Gastrocnemius medialis (tissue), 4 donors: ENCODE results near the gene TNNT3. TPM values are rescaled to one million over a fixed set of nuclear protein-coding genes. Genes with fewer than 3 reads are reported as not detected.

Source experiments
- ATAC-seq, 2 donors: fragments of 150-250 bp; one replicate each; pipeline ENCODE4 v1.9.1; 2016
- DNase-seq, 2 donors: peaks; one replicate each; pipeline ENCODE4 v3.0.0-alpha.2; 2019
- H3K27ac ChIP-seq, 4 donors: fragments of 200-600 bp; sonication (generic); 1 replicate in 1 of 4; 2 replicates in 3 of 4; pipeline ENCODE4 v1.5.1; 2016 to 2018; ENCODE audit warnings: mild to moderate bottlenecking in 2 of 4, moderate library complexity in 1 of 4
- H3K27me3 ChIP-seq, 3 donors: fragments of 200-600 bp; sonication (generic) in 2 of 3; 1 replicate in 1 of 3; 2 replicates in 2 of 3; pipeline versions ENCODE4 v1.5.1 to v1.6.0; 2016 to 2019; ENCODE audit warnings: mild to moderate bottlenecking in 1 of 3, moderate library complexity in 1 of 3
- H3K36me3 ChIP-seq, 2 donors: fragments of 200-600 bp; sonication (generic) in 1 of 2; one replicate each; pipeline ENCODE4 v1.5.1; 2017 to 2018
- H3K4me1 ChIP-seq, 2 donors: fragments of 200-600 bp; sonication (generic) in 1 of 2; one replicate each; pipeline ENCODE4 v1.5.1; 2016 to 2017; ENCODE audit warnings: mild to moderate bottlenecking in 2 of 2
- H3K4me3 ChIP-seq, 4 donors: fragments of 200-600 bp; sonication (generic) in 3 of 4; 1 replicate in 1 of 4; 2 replicates in 3 of 4; pipeline ENCODE4 v1.5.1; 2016 to 2019; ENCODE audit warnings: mild to moderate bottlenecking in 2 of 4
- H3K9me3 ChIP-seq, 3 donors: fragments of 200-600 bp; sonication (generic) in 2 of 3; 1 replicate in 1 of 3; 2 replicates in 2 of 3; pipeline ENCODE4 v1.5.1; 2016 to 2019
- POLR2A ChIP-seq, 2 donors: fragments of 450-650 bp; IDR thresholded peaks; one replicate each; pipeline ENCODE4 v1.6.1; 2017; ENCODE audit warnings: antibody characterized with exemption in 2 of 2, mild to moderate bottlenecking in 2 of 2, moderate library complexity in 2 of 2
- in situ Hi-C, 4 donors: fragments of 200-750 bp; cut with MboI; loops; one replicate each; pipeline versions ENCODE4 v1.15.0 to v1.8.0; 2017; ENCODE audit warnings: low sequenced_read_pairs in 4 of 4
- intact Hi-C: fragments of 100-400 bp; cut with DNase I; formaldehyde crosslinking; loops from one replicate; pipeline ENCODE4 v1.15.1; 2023; ENCODE audit warnings: low total_unique reads
- total RNA-seq, 4 donors: library from RNA; depleted of rRNA; stranded (reverse); fragments of >200 nt; gene quantifications; one replicate each; pipeline versions ENCODE4 v1.1.0 to v1.2.3, GENCODE V29; 2016
- TF ChIP-seq, protein P1 (sequence below), 5 experiments: fragments of 450-650 bp in 3 of 5; fragments of 200-600 bp in 2 of 5; sonication (generic) in 2 of 5; IDR thresholded peaks in 4 of 5; conservative IDR thresholded peaks in 1 of 5; 1 replicate in 4 of 5; 2 replicates in 1 of 5; pipeline ENCODE4 v1.5.1; 2016 to 2019; ENCODE audit warnings: antibody characterized with exemption in 5 of 5, mild to moderate bottlenecking in 3 of 5, moderate library complexity in 3 of 5

TNNT3 gene
- total RNA-seq, 4 donors from 2014 or later, result 1,260 to 3,441 (median 1,835) TPM

DNA sequence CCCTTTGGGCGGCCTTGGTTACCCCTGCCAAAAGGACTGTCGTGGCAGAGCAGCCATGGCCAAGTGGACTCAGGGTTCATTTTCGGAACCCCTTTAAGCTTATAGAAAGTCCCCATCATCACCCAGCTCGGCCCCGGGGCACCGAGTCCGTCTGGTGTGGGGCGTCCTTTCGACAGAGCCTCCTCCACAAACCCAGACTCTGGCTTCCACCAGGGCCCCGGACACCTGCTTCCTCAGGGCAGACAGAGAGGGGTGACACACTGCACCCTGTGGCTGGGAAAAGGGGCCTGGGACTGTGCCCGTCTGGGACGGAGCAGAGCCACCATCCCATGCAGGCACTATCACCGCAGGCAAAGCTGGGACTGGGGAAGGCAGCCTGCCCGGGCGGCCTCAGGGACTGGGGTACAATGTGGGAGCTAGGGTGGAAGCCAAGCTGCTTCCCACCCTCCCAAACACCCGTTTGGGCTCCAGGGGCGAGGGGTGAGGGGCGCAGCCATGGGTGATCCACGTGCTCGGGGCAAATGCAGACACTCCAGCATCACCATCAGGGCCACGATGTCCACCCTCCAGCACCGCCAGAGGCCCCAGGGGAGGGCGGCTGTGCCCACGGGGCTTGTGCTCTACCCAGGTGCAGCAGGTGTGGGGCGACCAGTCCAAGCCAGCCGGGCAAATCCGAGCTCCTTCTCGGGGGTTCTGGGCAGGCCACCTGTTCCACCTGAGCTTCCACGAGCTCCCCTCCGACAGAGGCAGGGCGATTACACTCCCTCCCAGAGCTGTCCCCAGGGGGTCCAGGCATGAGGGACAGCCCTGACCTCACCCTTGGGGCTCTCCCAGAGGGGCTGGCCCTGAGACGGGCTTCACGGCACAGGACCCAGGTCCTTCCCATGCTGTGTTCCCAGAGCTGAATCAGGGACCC is 15.9 kb downstream of the TNNT3 start:
- H3K27ac ChIP-seq, result peak overlapping the region in 2 of 4 donors; percentile 24 to 78
- intact Hi-C loops, result loop anchor here (2.0 kb wide), 1 partner anchor 23 kb away; no protein-coding TSS in a partner anchor
- no peak overlapping the region for H3K4me3 ChIP-seq
- no peak for TF ChIP-seq POLR2A (IDR thresholded peaks at IDR 0.05)
- TF ChIP-seq, protein P1, sequence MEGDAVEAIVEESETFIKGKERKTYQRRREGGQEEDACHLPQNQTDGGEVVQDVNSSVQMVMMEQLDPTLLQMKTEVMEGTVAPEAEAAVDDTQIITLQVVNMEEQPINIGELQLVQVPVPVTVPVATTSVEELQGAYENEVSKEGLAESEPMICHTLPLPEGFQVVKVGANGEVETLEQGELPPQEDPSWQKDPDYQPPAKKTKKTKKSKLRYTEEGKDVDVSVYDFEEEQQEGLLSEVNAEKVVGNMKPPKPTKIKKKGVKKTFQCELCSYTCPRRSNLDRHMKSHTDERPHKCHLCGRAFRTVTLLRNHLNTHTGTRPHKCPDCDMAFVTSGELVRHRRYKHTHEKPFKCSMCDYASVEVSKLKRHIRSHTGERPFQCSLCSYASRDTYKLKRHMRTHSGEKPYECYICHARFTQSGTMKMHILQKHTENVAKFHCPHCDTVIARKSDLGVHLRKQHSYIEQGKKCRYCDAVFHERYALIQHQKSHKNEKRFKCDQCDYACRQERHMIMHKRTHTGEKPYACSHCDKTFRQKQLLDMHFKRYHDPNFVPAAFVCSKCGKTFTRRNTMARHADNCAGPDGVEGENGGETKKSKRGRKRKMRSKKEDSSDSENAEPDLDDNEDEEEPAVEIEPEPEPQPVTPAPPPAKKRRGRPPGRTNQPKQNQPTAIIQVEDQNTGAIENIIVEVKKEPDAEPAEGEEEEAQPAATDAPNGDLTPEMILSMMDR (IDR thresholded peaks at IDR 0.05 in 4 of 5, conservative IDR thresholded peaks at IDR 0.05 in 1 of 5), result no peak
- peak in 1 of 2 donors; percentile 1 for DNase-seq
- in situ Hi-C loops, result no loop called here
- ATAC-seq, result no peak
- no peaks in the 10 kb centered on the region for H3K9me3 ChIP-seq
- peaks cover 0 to 11% of the 10 kb centered on the region in 2 donors for H3K36me3 ChIP-seq
- peaks cover 0 to 6% of the 10 kb centered on the region in 2 donors for H3K4me1 ChIP-seq
- no peaks in the 10 kb centered on the region for H3K27me3 ChIP-seq

DNA sequence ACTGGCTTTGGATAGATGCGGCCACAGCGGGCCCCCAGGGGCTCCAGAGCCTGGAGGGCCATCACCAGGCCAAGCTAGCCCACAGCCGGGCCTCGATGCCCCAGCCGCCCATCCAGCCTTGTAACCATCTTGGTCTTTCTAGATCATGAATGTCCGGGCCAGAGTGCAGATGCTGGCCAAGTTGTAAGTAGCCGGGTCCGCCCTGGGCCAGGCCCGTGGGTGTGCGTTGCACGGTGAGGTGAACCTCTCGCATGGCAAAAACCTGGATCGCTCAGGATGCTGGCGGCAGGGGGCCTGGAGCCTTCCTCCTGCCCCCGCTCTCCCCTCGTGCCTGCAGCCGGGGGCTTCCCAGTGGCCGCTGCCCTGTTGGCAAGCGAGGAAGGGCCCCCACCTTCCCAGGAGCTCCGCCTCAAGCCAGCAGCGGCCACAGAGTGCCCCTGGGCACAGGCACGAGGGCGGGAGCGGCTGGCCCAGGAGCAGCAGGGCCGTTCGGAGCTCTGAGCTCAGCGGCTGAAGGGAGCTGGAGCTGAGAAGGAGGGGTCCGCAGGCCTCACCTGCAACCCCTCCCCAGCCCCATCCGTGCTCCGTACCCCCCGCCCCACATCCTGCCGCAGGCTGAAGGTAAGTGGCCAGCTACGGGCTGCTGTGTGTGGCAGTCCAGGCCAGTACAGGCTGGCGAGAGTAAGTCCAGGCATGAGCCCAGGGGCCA is 16.7 kb downstream of the TNNT3 start:
- intact Hi-C loops, result no loop called here
- DNase-seq, result no peak

DNA sequence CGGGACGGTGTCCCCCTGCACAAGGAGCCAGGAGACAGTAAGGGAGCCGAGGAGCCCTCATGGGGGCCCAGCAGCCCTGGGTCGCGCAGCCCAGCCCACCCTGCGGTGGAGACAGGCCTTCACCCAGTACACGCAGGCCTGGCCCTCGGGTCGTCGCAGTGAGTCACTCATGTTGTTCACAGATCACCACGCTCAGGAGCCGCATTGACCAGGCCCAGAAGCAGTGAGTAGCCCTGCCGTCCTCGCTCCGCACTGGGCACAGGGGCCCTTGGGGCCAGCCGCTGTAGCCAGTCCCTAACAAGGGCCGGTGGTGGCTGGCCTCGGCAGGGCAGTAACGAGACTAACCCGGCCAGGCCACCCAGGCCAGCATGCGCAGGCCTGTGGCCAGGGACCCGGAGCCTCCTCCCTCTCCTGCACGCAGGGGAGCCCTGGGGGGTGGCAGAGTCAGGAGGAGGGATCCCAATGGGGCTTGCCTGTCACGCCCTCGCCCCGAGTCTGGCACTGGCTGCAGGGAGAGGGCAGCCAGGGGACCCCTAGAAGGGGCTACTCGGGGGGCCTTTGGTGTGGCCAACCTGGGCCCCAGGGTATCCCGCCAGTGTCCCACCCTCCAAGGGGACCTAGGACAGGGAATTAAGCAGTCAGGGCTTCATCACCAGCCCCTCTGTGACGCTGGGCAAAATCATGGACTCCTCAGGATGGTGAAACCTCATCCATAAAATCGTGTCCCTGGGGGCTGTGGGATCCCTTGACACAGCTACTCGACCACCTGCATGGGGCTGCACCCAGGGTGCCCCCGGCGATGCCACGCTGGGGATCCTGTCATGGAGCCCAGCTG is 17.5 kb downstream of the TNNT3 start:
- Histone ChIP-seq H3K4me1 (peaks cover 0 to 2% of the 10 kb centered on the region in 2 donors), H3K27me3 (no peaks in the 10 kb centered on the region), H3K27ac (peak overlapping the region in 2 of 4 donors; percentile 67 to 78), H3K9me3 (no peaks in the 10 kb centered on the region), H3K4me3 (no peak overlapping the region), H3K36me3 (peaks cover 0 to 11% of the 10 kb centered on the region in 2 donors)
- intact Hi-C loops (no loop called here), in situ Hi-C loops (no loop called here)
- ATAC-seq (no peak), DNase-seq (peak; percentile 1 to 25)
- TF ChIP-seq POLR2A (IDR thresholded peaks at IDR 0.05), result no peak
- TF ChIP-seq, protein P1 (IDR thresholded peaks at IDR 0.05 in 4 of 5, conservative IDR thresholded peaks at IDR 0.05 in 1 of 5), result no peak

More for the DNA sequence above, 16.7 kb downstream of the TNNT3 start:
- no peak overlapping the region for H3K4me3 ChIP-seq
- no peaks in the 10 kb centered on the region for H3K27me3 ChIP-seq
- ATAC-seq, result no peak
- TF ChIP-seq, protein P1 (IDR thresholded peaks at IDR 0.05 in 4 of 5, conservative IDR thresholded peaks at IDR 0.05 in 1 of 5), result no peak
- TF ChIP-seq POLR2A (IDR thresholded peaks at IDR 0.05), result no peak
- H3K36me3 ChIP-seq, result peaks cover 0 to 11% of the 10 kb centered on the region in 2 donors
- peaks cover 0 to 6% of the 10 kb centered on the region in 2 donors for H3K4me1 ChIP-seq
- H3K27ac ChIP-seq, result peak overlapping the region in 2 of 4 donors; percentile 67 to 78
- in situ Hi-C loops, result no loop called here
- no peaks in the 10 kb centered on the region for H3K9me3 ChIP-seq

DNA sequence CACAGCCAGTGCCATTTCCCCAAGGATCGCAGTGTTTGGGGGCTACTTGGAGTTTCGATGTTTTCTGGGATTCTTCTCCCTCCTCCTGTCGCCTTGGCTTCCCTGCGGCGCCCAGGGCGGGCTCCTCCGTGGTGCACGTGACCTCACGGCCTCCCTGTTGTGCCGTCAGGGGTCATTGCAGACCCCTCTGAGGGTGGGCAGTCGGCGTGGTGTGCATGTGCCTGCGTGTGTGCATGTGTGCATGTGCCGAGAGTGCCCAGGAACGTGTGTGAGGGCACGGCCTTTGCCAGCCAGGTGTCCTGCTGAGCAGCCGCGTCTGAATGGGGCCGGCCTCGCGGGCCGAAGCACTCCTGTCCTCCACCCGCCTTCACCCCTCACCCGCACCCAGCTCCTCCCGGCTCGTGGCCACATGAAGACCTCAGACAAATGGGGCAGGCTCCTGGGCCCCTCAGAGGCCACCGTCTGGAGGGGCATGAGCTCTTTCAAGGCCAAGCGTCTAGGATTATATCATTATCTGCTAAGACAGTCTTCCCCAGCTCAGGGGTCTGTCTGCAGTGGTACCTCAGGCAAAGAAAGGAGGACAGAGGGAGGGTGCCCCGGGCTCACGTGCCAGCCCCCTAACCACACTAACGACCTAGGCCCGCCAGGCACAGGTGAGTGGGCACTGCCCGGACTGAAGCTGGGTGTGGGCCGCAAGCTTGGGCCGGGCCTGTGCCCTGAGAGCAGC is 18.3 kb downstream of the TNNT3 start:
- Histone ChIP-seq H3K27ac (peak overlapping the region in 2 of 4 donors; percentile 67 to 78), H3K9me3 (no peaks in the 10 kb centered on the region), H3K27me3 (no peaks in the 10 kb centered on the region), H3K36me3 (peaks cover 0 to 11% of the 10 kb centered on the region in 2 donors), H3K4me1 (no peaks in the 10 kb centered on the region), H3K4me3 (no peak overlapping the region)
- intact Hi-C loops (no loop called here), in situ Hi-C loops (no loop called here)
- peak; percentile 1 to 46 for DNase-seq
- ATAC-seq, result peak in 1 of 2 donors; percentile 6
- TF ChIP-seq POLR2A (IDR thresholded peaks at IDR 0.05), result no peak
- TF ChIP-seq, protein P1 (IDR thresholded peaks at IDR 0.05 in 4 of 5, conservative IDR thresholded peaks at IDR 0.05 in 1 of 5), result no peak
